Nasal cavity respiratory epithelium epithelial cell of viscerocranial mucosa (primary cell): Measurements from ENCODE around the gene OLIG1. TPM values are rescaled to one million over a fixed set of nuclear protein-coding genes. Genes with fewer than 3 reads are reported as not detected.

Experiments used
- total RNA-seq: library from RNA; depleted of rRNA; stranded (reverse); fragments of >200 nt; gene quantifications from 2 replicates; pipeline ENCODE4 v1.2.3, GENCODE V29; 2014

OLIG1 gene
- not detected in 2 replicates for total RNA-seq

GRCh38 chr21:33069994-33070743 is at the start of gene OLIG1:
OLIG1 (plus strand) TSS chr21:33070141; CDS start chr21:33070247, 106 bp downstream.

GRCh38 chr21:33025489-33026442 is 44.2 kb upstream of the OLIG1 start, which contains the start of gene OLIG2:
OLIG2 (plus strand) TSS chr21:33025935; CDS start chr21:33026863, 928 bp downstream.

Other genes with a start within 250 kb of the OLIG1 start
- gene OLIG2, start 44.2 kb upstream of the OLIG1 start, total RNA-seq, result not detected in 2 replicates
- gene IFNAR2, start 159.8 kb downstream of the OLIG1 start, total RNA-seq, result 1.4 and 7.6 TPM in 2 replicates
- 24.6 and 28.0 TPM in 2 replicates for gene IL10RB, start 196.2 kb downstream of the OLIG1 start, total RNA-seq